RWPE1 (cell line): ENCODE measurements around the gene SELPLG.
"Not testable (repeated sequence)": the region's sequence is repeated elsewhere in the genome, so short reads cannot be mapped to it uniquely, and the experiment has no call there.

Experiments
- CTCF ChIA-PET: fragments of 350-600 bp; sonication (Branson Sonifier 250); formaldehyde crosslinking; extraction: SDS; loops from one replicate; lab custom pipeline; 2021; lab: Yijun Ruan, JAX
- POLR2A ChIA-PET: fragments of 400-600 bp; formaldehyde crosslinking; extraction: SDS; loops from one replicate; lab custom pipeline; 2020; ENCODE audit warnings: antibody characterized with exemption; ENCODE audit not compliant: low non-redundant PET; lab: Yijun Ruan, JAX
- DNase-seq: peaks from one replicate; pipeline ENCODE4 v3.0.0; 2012; ENCODE audit warnings: low spot score
- H3K27ac ChIP-seq: fragments of 450-650 bp; 2 replicates; pipeline ENCODE4 v1.5.1; 2017
- CTCF ChIP-seq: fragments of 450-650 bp; conservative IDR thresholded peaks from 2 replicates; pipeline ENCODE4 v1.5.1; 2017; ENCODE audit warnings: low read depth, mild to moderate bottlenecking

SELPLG gene

GRCh38 chr12:108592033-108592909 lies 41.4 kb downstream of the SELPLG start:
- CTCF ChIA-PET: interaction anchor here (0.6 kb wide), 1 partner anchor 37 kb away, joined by 3 read pairs; no protein-coding TSS in a partner anchor
- DNase-seq: no peak
- no peak for TF ChIP-seq CTCF
- POLR2A ChIA-PET: no interaction called here
- no peak overlapping the region for H3K27ac ChIP-seq

- CTCF ChIA-PET: no interaction called here
- H3K27ac ChIP-seq: no peak overlapping the region
- DNase-seq: no peak
- POLR2A ChIA-PET: no interaction called here
- TF ChIP-seq CTCF: no peak
Measured at GRCh38 chr12:108591267-108591980, 42.3 kb downstream of the SELPLG start.

GRCh38 chr12:108590463-108590862 lies 43.2 kb downstream of the SELPLG start:
- DNase-seq, H3K27ac ChIP-seq, POLR2A ChIA-PET: not testable (repeated sequence)
- CTCF ChIA-PET: interaction anchor here (0.6 kb wide), 1 partner anchor 17 kb away, joined by 3 read pairs; no protein-coding TSS in a partner anchor

GRCh38 chr12:108589840-108590229 lies 43.9 kb downstream of the SELPLG start:
- CTCF ChIA-PET: interaction anchor here (0.6 kb wide), 1 partner anchor 37 kb away, joined by 4 read pairs; no protein-coding TSS in a partner anchor
- POLR2A ChIA-PET: no interaction called here
- H3K27ac ChIP-seq: no peak overlapping the region
- DNase-seq: no peak
- TF ChIP-seq CTCF: no peak

- TF ChIP-seq CTCF: no peak
- CTCF ChIA-PET: interaction anchor here (0.6 to 0.7 kb wide), 2 partner anchors 37 to 40 kb away, joined by 3 to 4 read pairs; no protein-coding TSS in a partner anchor
- POLR2A ChIA-PET: no interaction called here
- DNase-seq: no peak
- H3K27ac ChIP-seq: no peak overlapping the region
Measured at GRCh38 chr12:108589028-108589839, 44.5 kb downstream of the SELPLG start.

GRCh38 chr12:108587826-108588225 lies 45.9 kb downstream of the SELPLG start:
- CTCF ChIA-PET: no interaction called here
- TF ChIP-seq CTCF: no peak
- POLR2A ChIA-PET: no interaction called here
- no peak overlapping the region for H3K27ac ChIP-seq
- no peak for DNase-seq
